K562 (cell line): Measurements from ENCODE around the gene SERPIND1. TPM values are rescaled to one million over a fixed set of nuclear protein-coding genes. Genes with fewer than 3 reads are reported as not detected.

Experiments used
- ATAC-seq: fragments of 200-7000 bp; cut with Tn5 transposase; 3 replicates; pipeline ENCODE4 v1.9.1; 2020; ENCODE audit warnings: moderate library complexity
- BruUV-seq: library from RNA; stranded (reverse); fragments of 400-500 nt; replicated peaks from 2 replicates; lab custom pipeline; 2021; lab: Mats Ljungman, UMichigan
- CTCF ChIA-PET: fragments of 300-600 bp; formaldehyde crosslinking; extraction: SDS; loops from one replicate; lab custom pipeline; 2021; ENCODE audit warnings: low intra/inter-chr PET ratio; lab: Yijun Ruan, JAX
- POLR2A ChIA-PET: fragments of 300-600, 350-650 bp; sonication (Branson Sonifier 250); formaldehyde crosslinking; extraction: SDS; loops from one replicate; lab custom pipeline; 2021; ENCODE audit warnings: antibody characterized with exemption, inconsistent platforms; lab: Yijun Ruan, JAX
- DNase-seq, 4 experiments: peaks; one replicate each; pipeline versions ENCODE4 v3.0.0 to v3.0.0-alpha.2; 2011 to 2018; ENCODE audit warnings: low spot score in 3 of 4, mixed read lengths in 3 of 4; ENCODE audit errors: extremely low read depth in 1 of 4
- FAIRE-seq: peaks from 2 replicates; lab custom pipeline; 2011; peaks lifted over from hg19 to GRCh38; lab: Jason Lieb, UNC
- H2AFZ ChIP-seq: 2 replicates; pipeline ENCODE4 v1.6.0; 2011; ENCODE audit warnings: low read depth, low read length, control low read depth, inconsistent platforms
- H3K27ac ChIP-seq: fragments of 200-600 bp; 3 replicates; pipeline ENCODE4 v1.8.0; 2011; ENCODE audit warnings: low read depth, mild to moderate bottlenecking, control low read depth, inconsistent platforms, low read length, moderate library complexity, mixed read lengths; ENCODE audit errors: extremely low read depth
- H3K27me3 ChIP-seq, 2 experiments: fragments of 300-600 bp in 1 of 2; 2 replicates in 1 of 2; 3 replicates in 1 of 2; pipeline versions ENCODE4 v1.6.0 to v1.8.0; 2011; ENCODE audit warnings: inconsistent platforms in 2 of 2, low read length in 2 of 2, mild to moderate bottlenecking in 1 of 2, mixed read lengths in 1 of 2, moderate library complexity in 1 of 2; ENCODE audit not compliant: control insufficient read depth in 2 of 2, insufficient read depth in 2 of 2
- H3K36me3 ChIP-seq: fragments of 300-600 bp; 3 replicates; pipeline ENCODE4 v1.8.0; 2011; ENCODE audit warnings: mild to moderate bottlenecking, low read length, inconsistent platforms; ENCODE audit not compliant: control insufficient read depth, insufficient read depth
- H3K4me1 ChIP-seq, 2 experiments: fragments of 200-600 bp in 1 of 2; replicated peaks in 1 of 2; 2 replicates in 1 of 2; 3 replicates in 1 of 2; pipeline versions ENCODE4 v1.5.1 to v1.8.0; 2011; ENCODE audit warnings: inconsistent platforms in 2 of 2, low read length in 2 of 2, mild to moderate bottlenecking in 1 of 2, mixed read lengths in 1 of 2, moderate library complexity in 1 of 2; ENCODE audit not compliant: control insufficient read depth in 2 of 2, insufficient read depth in 2 of 2
- H3K4me2 ChIP-seq: 2 replicates; pipeline ENCODE4 v1.6.1; 2011; ENCODE audit warnings: low read length, control low read depth, inconsistent platforms, mixed read lengths; ENCODE audit not compliant: insufficient read depth
- H3K4me3 ChIP-seq: fragments of 200-600 bp; sonication (generic), shearing (Covaris generic); 2 replicates; pipeline ENCODE4 v1.5.1; 2016; ENCODE audit warnings: control low read depth, inconsistent platforms
- H3K79me2 ChIP-seq: fragments of 200-600 bp; 3 replicates; pipeline ENCODE4 v1.8.0; 2011; ENCODE audit warnings: low read length, inconsistent platforms; ENCODE audit not compliant: control insufficient read depth, insufficient read depth
- H3K9ac ChIP-seq, 2 experiments: 2 replicates each; pipeline versions ENCODE4 v1.6.0 to v1.6.1; 2011; ENCODE audit warnings: low read depth in 2 of 2, low read length in 2 of 2, control low read depth in 1 of 2, inconsistent platforms in 1 of 2, mild to moderate bottlenecking in 1 of 2, mixed read lengths in 1 of 2; ENCODE audit not compliant: insufficient read depth in 1 of 2
- H3K9me1 ChIP-seq: one replicate; pipeline ENCODE4 v1.6.0; 2011; ENCODE audit warnings: inconsistent platforms, mild to moderate bottlenecking, low read length, moderate library complexity; ENCODE audit not compliant: control insufficient read depth, insufficient read depth
- H3K9me3 ChIP-seq: replicated peaks from 2 replicates; pipeline ENCODE4 v1.5.1; 2011; ENCODE audit warnings: low read depth, low read length, inconsistent platforms; ENCODE audit not compliant: control insufficient read depth, insufficient read depth
- H4K20me1 ChIP-seq: replicated peaks from 2 replicates; pipeline ENCODE4 v1.6.1; 2011; ENCODE audit warnings: low read length, inconsistent platforms, mixed read lengths; ENCODE audit not compliant: control insufficient read depth, insufficient read depth
- CEBPB ChIP-seq: fragments of 450-650 bp; IDR thresholded peaks from 2 replicates; pipeline ENCODE4 v1.6.1; 2016; ENCODE audit warnings: missing genetic modification characterization, missing compliant biosample characterization
- EWSR1 ChIP-seq: fragments of 450-650 bp; IDR thresholded peaks from 2 replicates; pipeline ENCODE4 v1.6.1; 2018; ENCODE audit warnings: borderline replicate concordance, mild to moderate bottlenecking, low read depth, moderate library complexity; ENCODE audit not compliant: partially characterized antibody
- HNRNPH1 ChIP-seq: fragments of 200-400 bp; formaldehyde crosslinking; optimal IDR thresholded peaks from 2 replicates; pipeline ENCODE3; 2017; ENCODE audit warnings: low read depth, mild to moderate bottlenecking, low read length, moderate library complexity
- HNRNPLL ChIP-seq: fragments of 200-400 bp; formaldehyde crosslinking; IDR thresholded peaks from 2 replicates; pipeline ENCODE4 v1.6.1; 2017; ENCODE audit warnings: low read length, low read depth, mild to moderate bottlenecking; ENCODE audit not compliant: poor library complexity, severe bottlenecking
- ILF3 ChIP-seq: fragments of 450-650 bp; IDR thresholded peaks from 2 replicates; pipeline ENCODE4 v1.6.1; 2018; ENCODE audit warnings: antibody characterized with exemption, mild to moderate bottlenecking, moderate library complexity, borderline replicate concordance
- KDM5B ChIP-seq: fragments of 200-600 bp; sonication (generic); IDR thresholded peaks from 2 replicates; pipeline ENCODE4 v1.6.1; 2012; ENCODE audit warnings: low read depth, mild to moderate bottlenecking, moderate library complexity, low read length, control low read depth, inconsistent platforms; ENCODE audit not compliant: insufficient replicate concordance
- NFXL1 ChIP-seq: fragments of 450-650 bp; formaldehyde crosslinking; IDR thresholded peaks from 2 replicates; pipeline ENCODE4 v1.4.0; 2021; ENCODE audit warnings: mild to moderate bottlenecking
- PCBP2 ChIP-seq: fragments of 200-400 bp; formaldehyde crosslinking; IDR thresholded peaks from 2 replicates; pipeline ENCODE4 v1.6.1; 2018; ENCODE audit warnings: low read length, low read depth, mild to moderate bottlenecking, moderate library complexity; ENCODE audit not compliant: poor library complexity, severe bottlenecking
- PRMT5 ChIP-seq: sonication (generic); formaldehyde crosslinking; IDR thresholded peaks from 2 replicates; pipeline ENCODE4 v1.5.0; 2020; ENCODE audit warnings: missing genetic modification reagents
- SLC30A9 ChIP-seq: fragments of 250-450 bp; sonication (Bioruptor Pico); IDR thresholded peaks from 2 replicates; pipeline ENCODE4 v1.8.0; 2022; ENCODE audit warnings: mild to moderate bottlenecking, moderate library complexity
- SP1 ChIP-seq: sonication (generic); formaldehyde crosslinking; IDR thresholded peaks from 2 replicates; pipeline ENCODE4 v1.8.1; 2022; ENCODE audit warnings: mild to moderate bottlenecking, missing genetic modification reagents
- SREBF2 ChIP-seq: sonication (generic); formaldehyde crosslinking; IDR thresholded peaks from 2 replicates; pipeline ENCODE4 v1.4.0; 2020; ENCODE audit warnings: mild to moderate bottlenecking, missing genetic modification reagents
- TRIM24 ChIP-seq, 2 experiments: fragments of 450-650 bp; IDR thresholded peaks; 2 replicates each; pipeline ENCODE4 v1.6.1; 2016
- U2AF2 ChIP-seq: fragments of 200-400 bp; formaldehyde crosslinking; optimal IDR thresholded peaks from 2 replicates; pipeline ENCODE3; 2017; ENCODE audit warnings: low read depth, mild to moderate bottlenecking, low read length
- ZNF124 ChIP-seq: sonication (generic); formaldehyde crosslinking; IDR thresholded peaks from 2 replicates; pipeline ENCODE4 v1.8.1; 2022; ENCODE audit warnings: missing genetic modification reagents
- ZNF143 ChIP-seq: sonication (generic); formaldehyde crosslinking; IDR thresholded peaks from 2 replicates; pipeline ENCODE4 v1.9.0; 2022; ENCODE audit warnings: mild to moderate bottlenecking, missing genetic modification reagents
- ZNF583 ChIP-seq: fragments of 250-450 bp; sonication (Bioruptor Pico); IDR thresholded peaks from 2 replicates; pipeline ENCODE4 v1.4.0; 2020
- WGBS: fragments of 100-300 bp; shearing (Covaris generic); methylation state at CpG from one replicate; pipeline ENCODE4 v1.1.6; 2016; ENCODE audit warnings: low coverage, mixed read lengths; ENCODE audit not compliant: insufficient coverage; ENCODE audit errors: missing lambda C conversion rate; 5-methylcytosine and 5-hydroxymethylcytosine counted together
- in situ Hi-C: fragments of 300-500 bp; cut with MboI; formaldehyde crosslinking; loops from 4 replicates; pipeline ENCODE4 v1.15.0; 2018; ENCODE audit warnings: inconsistent platforms, mixed read lengths
- intact Hi-C: fragments of 100-400 bp; cut with micrococcal nuclease; formaldehyde crosslinking; loops from 2 replicates; pipeline ENCODE4 v1.14.2; 2022
- polyA plus RNA-seq, 8 experiments: library from polyadenylated mRNA; depleted of rRNA in 4 of 8; stranded (reverse) in 5 of 8; unstranded in 3 of 8; fragments of >200 nt; fragmentation: Nextera tagmentation in 2 of 8; fragmentation: Illumina TruSeq in 1 of 8; extraction: Ambion mirVana in 2 of 8; extraction: Trizol in 1 of 8; gene quantifications; 2 replicates each; pipeline versions ENCODE4 v1.2.1 to v1.2.3, GENCODE V29; 2011 to 2014; ENCODE audit warnings: inconsistent platforms in 1 of 8, missing spikeins in 1 of 8
- total RNA-seq, 7 experiments: library from RNA; depleted of rRNA in 6 of 7; stranded (reverse); fragments of >200 nt in 6 of 7; fragmentation: Illumina TruSeq in 2 of 7; extraction: Trizol in 2 of 7; gene quantifications; 2 replicates each; pipeline versions ENCODE4 v1.2.1 to v1.2.3, GENCODE V29; 2011 to 2021; ENCODE audit warnings: low replicate concordance in 1 of 7
- TF ChIP-seq, protein P1 (sequence below): sonication (generic); formaldehyde crosslinking; IDR thresholded peaks from 2 replicates; pipeline ENCODE4 v1.8.0; 2022; ENCODE audit warnings: missing genetic modification reagents, mild to moderate bottlenecking, moderate library complexity, borderline replicate concordance
- TF ChIP-seq, protein P2 (sequence below): sonication (generic); formaldehyde crosslinking; IDR thresholded peaks from 2 replicates; pipeline ENCODE4 v1.9.0; 2022; ENCODE audit warnings: mild to moderate bottlenecking, missing genetic modification reagents
- TF ChIP-seq, protein P3 (sequence below), 2 experiments: fragments of 450-650 bp; IDR thresholded peaks; 2 replicates each; pipeline ENCODE4 v1.6.1; 2016

The SERPIND1 gene
- total and polyA plus RNA-seq, 9 of the 15 experiments (the other 6 are each of a cell fraction or from before 2014, with no cell fraction given): 0.04 to 0.11 (median 0.09) TPM; not detected in 6

DNA sequence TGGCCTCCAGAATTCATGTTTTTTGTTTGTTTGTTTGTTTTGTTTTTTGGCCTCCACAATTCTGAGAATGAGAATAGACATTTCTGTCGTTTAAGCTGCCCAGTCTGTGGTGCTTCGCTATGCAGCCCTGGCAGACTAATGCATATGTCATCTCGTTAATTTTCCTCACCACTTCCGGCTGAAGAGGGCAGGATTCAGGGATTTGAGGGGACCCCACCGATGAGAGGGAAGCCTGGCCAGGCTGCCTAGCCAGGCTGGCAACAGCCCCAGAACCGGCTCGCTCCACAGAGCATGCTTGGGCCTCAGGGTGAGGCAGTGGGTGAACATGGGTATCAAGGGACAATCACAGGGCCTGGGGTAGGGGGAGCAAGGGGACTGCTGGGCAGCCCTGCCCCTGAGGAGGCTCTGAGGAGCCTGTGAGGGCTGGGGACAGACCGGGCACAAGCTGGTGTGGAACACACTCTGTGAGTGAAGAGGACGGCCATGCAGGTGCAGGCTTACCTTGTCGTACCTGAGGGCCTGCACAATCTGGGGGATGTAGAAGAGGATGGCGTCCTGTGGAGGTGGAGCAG, 47.8 kb upstream of the SERPIND1 start:
- Histone ChIP-seq H3K27me3 (no peaks in the 10 kb centered on the region), H3K9ac (peak overlapping the region in 1 of 2 experiments; percentile 6; a peak in 2 of 4 replicates), H3K79me2 (no peaks in the 10 kb centered on the region), H3K9me3 (no peaks in the 10 kb centered on the region), H3K27ac (no peak overlapping the region), H2AFZ (no peak overlapping the region), H4K20me1 (no peaks in the 10 kb centered on the region; the same call in 1 of the 2 replicates), H3K9me1 (peaks cover 6% of the 10 kb centered on the region), H3K4me3 (no peak overlapping the region), H3K4me2 (no peak overlapping the region), H3K36me3 (peaks cover 54% of the 10 kb centered on the region), H3K4me1 (peaks cover 0 to 13% of the 10 kb centered on the region in 2 experiments; a peak in 2 of 5 replicates)
- ATAC-seq (peak; percentile 5; the same call in 2 of the 3 replicates), DNase-seq (no peak), FAIRE-seq (no peak)
- CTCF ChIA-PET: interaction anchor here (1.0 kb wide), 1 partner anchor 406 kb away, joined by 3 read pairs; no protein-coding TSS in a partner anchor
- WGBS: 74% methylated on average over 11 of the region's 11 CpGs
- in situ Hi-C loops: no loop called here
- intact Hi-C loops: no loop called here
- POLR2A ChIA-PET: interaction anchor here (0.6 to 0.7 kb wide), 3 partner anchors 115 to 359 kb away, joined by 3 to 5 read pairs (median 3); no protein-coding TSS in a partner anchor
- BruUV-seq: no TSS peak
- TF ChIP-seq, protein P1, sequence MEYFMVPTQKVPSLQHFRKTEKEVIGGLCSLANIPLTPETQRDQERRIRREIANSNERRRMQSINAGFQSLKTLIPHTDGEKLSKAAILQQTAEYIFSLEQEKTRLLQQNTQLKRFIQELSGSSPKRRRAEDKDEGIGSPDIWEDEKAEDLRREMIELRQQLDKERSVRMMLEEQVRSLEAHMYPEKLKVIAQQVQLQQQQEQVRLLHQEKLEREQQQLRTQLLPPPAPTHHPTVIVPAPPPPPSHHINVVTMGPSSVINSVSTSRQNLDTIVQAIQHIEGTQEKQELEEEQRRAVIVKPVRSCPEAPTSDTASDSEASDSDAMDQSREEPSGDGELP (CRISPR knock-in tag): no peak
- TF ChIP-seq PRMT5 (CRISPR knock-in tag) (0 out of 2 replicates have a peak, but pooled peaks have one; percentile 41), SLC30A9 (no peak), TRIM24 (IDR thresholded peaks at IDR 0.05) (no peak), ZNF143 (peak; percentile 58; the same call in 1 of the 2 replicates), CEBPB (no peak), HNRNPH1 (no peak), NFXL1 (CRISPR knock-in tag) (no peak), KDM5B (no peak), ILF3 (no peak), EWSR1 (no peak), U2AF2 (no peak), SREBF2 (CRISPR knock-in tag) (no peak), PCBP2 (no peak), ZNF124 (CRISPR knock-in tag) (0 out of 2 replicates have a peak, but pooled peaks have one; percentile 56), ZNF583 (0 out of 2 replicates have a peak, but pooled peaks have one; percentile 24), SP1 (no peak), HNRNPLL (no peak)
- TF ChIP-seq, protein P2, sequence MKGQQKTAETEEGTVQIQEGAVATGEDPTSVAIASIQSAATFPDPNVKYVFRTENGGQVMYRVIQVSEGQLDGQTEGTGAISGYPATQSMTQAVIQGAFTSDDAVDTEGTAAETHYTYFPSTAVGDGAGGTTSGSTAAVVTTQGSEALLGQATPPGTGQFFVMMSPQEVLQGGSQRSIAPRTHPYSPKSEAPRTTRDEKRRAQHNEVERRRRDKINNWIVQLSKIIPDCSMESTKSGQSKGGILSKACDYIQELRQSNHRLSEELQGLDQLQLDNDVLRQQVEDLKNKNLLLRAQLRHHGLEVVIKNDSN (CRISPR knock-in tag): peak; percentile 34; the same call in 1 of the 2 replicates
- TF ChIP-seq, protein P3, sequence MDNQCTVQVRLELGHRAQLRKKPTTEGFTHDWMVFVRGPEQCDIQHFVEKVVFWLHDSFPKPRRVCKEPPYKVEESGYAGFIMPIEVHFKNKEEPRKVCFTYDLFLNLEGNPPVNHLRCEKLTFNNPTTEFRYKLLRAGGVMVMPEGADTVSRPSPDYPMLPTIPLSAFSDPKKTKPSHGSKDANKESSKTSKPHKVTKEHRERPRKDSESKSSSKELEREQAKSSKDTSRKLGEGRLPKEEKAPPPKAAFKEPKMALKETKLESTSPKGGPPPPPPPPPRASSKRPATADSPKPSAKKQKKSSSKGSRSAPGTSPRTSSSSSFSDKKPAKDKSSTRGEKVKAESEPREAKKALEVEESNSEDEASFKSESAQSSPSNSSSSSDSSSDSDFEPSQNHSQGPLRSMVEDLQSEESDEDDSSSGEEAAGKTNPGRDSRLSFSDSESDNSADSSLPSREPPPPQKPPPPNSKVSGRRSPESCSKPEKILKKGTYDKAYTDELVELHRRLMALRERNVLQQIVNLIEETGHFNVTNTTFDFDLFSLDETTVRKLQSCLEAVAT (IDR thresholded peaks at IDR 0.05): no peak
